Activated naive CD8-positive, alpha-beta T cell (primary cell): Measurements from ENCODE around the gene RRAGC.

Experiments used
- H3K27ac Mint-ChIP-seq: one replicate; pipeline ENCODE4 v1.8.0; 2021; ENCODE audit warnings: mixed read lengths
- H3K27me3 Mint-ChIP-seq: one replicate; pipeline ENCODE4 v1.8.0; 2021; ENCODE audit warnings: mixed read lengths
- H3K36me3 Mint-ChIP-seq: one replicate; pipeline ENCODE4 v1.8.0; 2021; ENCODE audit warnings: mixed read lengths
- H3K4me1 Mint-ChIP-seq: one replicate; pipeline ENCODE4 v1.8.0; 2021; ENCODE audit warnings: low read depth, mixed read lengths
- H3K4me3 Mint-ChIP-seq: one replicate; pipeline ENCODE4 v1.8.0; 2021; ENCODE audit warnings: mild to moderate bottlenecking, mixed read lengths
- H3K9me3 Mint-ChIP-seq: one replicate; pipeline ENCODE4 v1.8.0; 2021; ENCODE audit warnings: low read depth, mixed read lengths

The RRAGC gene

DNA sequence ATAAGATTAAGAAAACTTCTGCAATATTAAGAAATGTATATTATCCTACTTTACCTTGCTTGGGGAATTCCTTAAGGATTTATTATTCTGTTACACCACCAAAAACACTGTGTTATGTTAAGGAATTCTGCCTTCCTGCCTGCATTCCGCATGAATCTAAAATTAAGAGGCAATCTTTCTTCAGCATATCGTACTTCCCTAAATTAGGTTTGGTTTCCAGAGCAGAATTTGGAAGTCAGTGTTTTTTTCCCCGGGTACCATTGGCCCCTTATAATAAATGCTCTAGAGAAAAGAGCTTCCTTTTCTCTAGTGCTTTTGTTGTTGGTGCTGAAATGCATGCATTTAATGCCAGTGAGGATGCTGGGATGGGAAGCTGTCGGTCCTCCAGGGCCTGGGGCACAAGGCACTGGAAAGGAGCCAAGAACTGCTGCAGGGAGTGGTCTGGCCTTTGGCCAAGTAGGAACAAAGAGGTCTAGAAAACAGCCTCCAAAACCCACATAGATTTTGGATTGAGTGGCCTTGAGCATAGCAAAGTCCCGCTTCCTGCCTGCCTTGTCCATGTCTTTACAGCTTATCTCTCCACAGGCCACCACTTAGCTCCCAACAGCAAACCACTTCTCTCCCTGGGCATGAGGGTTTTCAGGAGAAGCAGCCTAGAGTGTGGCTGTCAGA is 69.9 kb downstream of the RRAGC start:
- Mint-ChIP-seq H3K27ac (no peak overlapping the region), H3K27me3 (peaks cover 56% of the 10 kb centered on the region), H3K36me3 (no peaks in the 10 kb centered on the region), H3K4me1 (no peaks in the 10 kb centered on the region), H3K9me3 (peaks cover 14% of the 10 kb centered on the region), H3K4me3 (no peak overlapping the region)

DNA sequence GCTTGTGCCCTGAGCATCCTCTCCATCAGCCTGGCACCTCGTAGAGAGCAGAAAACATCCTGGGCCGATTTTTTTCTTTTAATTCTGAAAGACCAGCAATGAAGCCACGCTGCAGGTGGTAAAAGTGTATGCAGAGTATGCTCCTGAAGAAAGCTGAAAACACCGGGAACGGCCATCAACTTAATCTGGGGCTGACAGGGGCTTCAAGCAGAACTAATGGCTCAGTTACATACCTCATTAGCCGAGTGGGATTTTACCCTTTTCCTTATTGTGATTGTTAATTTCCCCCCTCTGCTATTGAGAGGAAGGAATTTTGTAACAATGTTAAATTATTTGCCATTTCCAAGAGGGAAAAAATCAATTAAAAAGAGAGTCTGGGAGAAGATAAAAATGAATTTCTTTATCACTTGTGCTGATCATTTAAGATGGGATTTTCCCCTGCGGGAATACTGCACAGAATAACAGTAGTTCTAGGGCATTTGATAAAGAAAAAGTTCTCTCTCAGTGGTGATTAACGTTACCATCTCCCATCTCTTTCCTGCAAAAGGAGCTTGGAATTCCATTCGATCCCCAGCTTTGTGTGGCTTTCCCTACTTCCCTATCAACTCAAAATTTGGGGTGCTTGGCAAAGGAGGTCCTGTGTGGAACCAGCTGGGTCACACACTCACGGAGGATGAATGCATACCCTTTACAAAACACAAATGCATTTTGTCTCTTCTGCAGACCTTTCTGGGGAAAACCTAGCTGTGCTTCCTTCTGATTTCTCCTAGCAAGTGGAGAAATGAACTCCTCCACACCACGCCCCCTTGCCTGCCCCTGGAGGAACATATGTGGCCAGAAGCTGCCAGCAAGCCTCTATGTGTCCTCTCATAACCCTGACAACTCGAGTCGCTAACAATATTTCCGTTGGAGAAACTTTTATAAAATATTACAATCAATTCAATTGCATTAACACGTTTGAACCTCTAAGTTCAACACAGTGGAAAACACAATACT is 70.9 kb downstream of the RRAGC start:
- no peaks in the 10 kb centered on the region for H3K4me1 Mint-ChIP-seq
- peaks cover 56% of the 10 kb centered on the region for H3K27me3 Mint-ChIP-seq
- H3K36me3 Mint-ChIP-seq, result no peaks in the 10 kb centered on the region
- no peak overlapping the region for H3K27ac Mint-ChIP-seq
- H3K4me3 Mint-ChIP-seq, result no peak overlapping the region
- H3K9me3 Mint-ChIP-seq, result peaks cover 9% of the 10 kb centered on the region
